H7 (cell line): ENCODE measurements around the gene SKOR2. TPM values are rescaled to one million over a fixed set of nuclear protein-coding genes. Genes with fewer than 3 reads are reported as not detected.
A peak's percentile ranks its signal among the peaks of the same experiment; 100 is the strongest.
"Not testable (repeated sequence)": the region's sequence is repeated elsewhere in the genome, so short reads cannot be mapped to it uniquely, and the experiment has no call there.

Source experiments
- DNase-seq: peaks from one replicate; pipeline ENCODE4 v3.0.0; 2012
- H3K27me3 ChIP-seq: 2 replicates; pipeline ENCODE4 v1.6.0; 2011; ENCODE audit warnings: mild to moderate bottlenecking, low read length; ENCODE audit not compliant: control insufficient read depth, insufficient read depth
- H3K36me3 ChIP-seq: replicated peaks from 2 replicates; pipeline ENCODE4 v1.5.1; 2011; ENCODE audit warnings: low read length; ENCODE audit not compliant: control insufficient read depth, insufficient read depth
- H3K4me3 ChIP-seq: 2 replicates; pipeline ENCODE4 v1.5.1; 2011; ENCODE audit warnings: low read depth, mild to moderate bottlenecking, control low read depth, low read length, moderate library complexity; ENCODE audit not compliant: insufficient read depth
- total RNA-seq: library from RNA; depleted of rRNA; stranded (reverse); fragments of >200 nt; shearing (Covaris generic); gene quantifications from 2 replicates; pipeline ENCODE4 v1.2.3, GENCODE V29; 2014

SKOR2 gene
- total RNA-seq, 1 experiment from 2014 or later = 0.07 TPM

DNA sequence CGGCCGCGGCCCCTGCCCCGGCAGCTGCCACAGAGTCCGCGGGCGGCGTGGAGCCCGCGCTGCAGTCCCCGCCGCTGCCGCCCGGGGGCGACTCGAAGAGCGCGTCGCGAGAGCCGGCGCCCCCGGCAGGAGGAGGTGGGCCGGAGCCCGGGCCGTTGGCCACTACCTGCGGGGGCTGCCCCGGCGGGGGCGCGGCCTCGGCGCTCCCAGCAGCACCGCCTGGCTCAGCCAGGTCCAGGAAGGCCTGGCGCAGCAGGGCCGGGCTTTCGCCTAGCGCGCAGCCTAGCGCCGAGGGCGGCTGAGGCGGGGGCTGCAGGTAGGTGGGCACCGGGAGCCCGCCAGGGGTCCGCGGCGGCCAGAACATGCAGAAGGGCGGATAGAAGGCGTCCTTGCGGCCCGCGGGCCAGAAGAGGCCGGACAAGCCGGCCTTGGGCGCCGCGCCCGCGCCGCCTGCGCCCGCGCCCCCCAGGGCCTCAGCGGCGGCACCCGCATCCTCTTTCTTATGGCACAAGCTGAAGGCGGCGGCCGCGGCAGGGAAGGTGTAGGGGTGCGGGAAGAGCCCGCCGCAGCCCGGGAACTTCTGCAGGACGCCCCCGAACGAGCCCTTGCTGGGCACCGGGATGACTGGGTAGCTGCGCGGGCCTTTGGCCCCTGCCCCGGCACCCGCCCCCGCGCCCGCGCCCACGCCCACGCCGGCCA lies 3.9 kb downstream of the SKOR2 start:
- Histone ChIP-seq H3K4me3 (peak overlapping the region; percentile 45), H3K27me3 (peaks cover 71% of the 10 kb centered on the region), H3K36me3 (no peaks in the 10 kb centered on the region)
- peak; percentile 94 for DNase-seq

DNA sequence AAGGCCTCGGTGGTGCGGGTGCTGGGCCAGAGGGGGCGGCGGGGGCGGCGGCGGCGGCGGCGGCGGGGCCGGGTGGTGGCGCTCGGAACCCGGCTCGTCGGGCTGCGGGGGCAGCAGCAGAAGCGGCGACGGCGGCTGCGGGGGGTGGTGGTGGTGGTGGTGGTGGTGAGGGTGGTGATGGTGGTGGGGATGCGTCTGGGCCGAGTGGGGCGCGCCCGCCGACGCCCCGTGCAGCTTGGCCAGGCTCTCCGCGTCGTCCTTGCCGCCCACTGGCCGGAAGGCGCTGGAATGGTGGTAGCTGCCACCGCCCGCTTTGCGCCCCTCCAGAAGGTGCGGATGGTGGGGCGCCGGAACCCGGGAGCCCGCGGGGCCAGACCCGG lies 4.4 kb downstream of the SKOR2 start:
- peak; percentile 75 for DNase-seq
- no peaks in the 10 kb centered on the region for H3K36me3 ChIP-seq
- H3K4me3 ChIP-seq = peak overlapping the region; percentile 45
- H3K27me3 ChIP-seq = peaks cover 66% of the 10 kb centered on the region

DNA sequence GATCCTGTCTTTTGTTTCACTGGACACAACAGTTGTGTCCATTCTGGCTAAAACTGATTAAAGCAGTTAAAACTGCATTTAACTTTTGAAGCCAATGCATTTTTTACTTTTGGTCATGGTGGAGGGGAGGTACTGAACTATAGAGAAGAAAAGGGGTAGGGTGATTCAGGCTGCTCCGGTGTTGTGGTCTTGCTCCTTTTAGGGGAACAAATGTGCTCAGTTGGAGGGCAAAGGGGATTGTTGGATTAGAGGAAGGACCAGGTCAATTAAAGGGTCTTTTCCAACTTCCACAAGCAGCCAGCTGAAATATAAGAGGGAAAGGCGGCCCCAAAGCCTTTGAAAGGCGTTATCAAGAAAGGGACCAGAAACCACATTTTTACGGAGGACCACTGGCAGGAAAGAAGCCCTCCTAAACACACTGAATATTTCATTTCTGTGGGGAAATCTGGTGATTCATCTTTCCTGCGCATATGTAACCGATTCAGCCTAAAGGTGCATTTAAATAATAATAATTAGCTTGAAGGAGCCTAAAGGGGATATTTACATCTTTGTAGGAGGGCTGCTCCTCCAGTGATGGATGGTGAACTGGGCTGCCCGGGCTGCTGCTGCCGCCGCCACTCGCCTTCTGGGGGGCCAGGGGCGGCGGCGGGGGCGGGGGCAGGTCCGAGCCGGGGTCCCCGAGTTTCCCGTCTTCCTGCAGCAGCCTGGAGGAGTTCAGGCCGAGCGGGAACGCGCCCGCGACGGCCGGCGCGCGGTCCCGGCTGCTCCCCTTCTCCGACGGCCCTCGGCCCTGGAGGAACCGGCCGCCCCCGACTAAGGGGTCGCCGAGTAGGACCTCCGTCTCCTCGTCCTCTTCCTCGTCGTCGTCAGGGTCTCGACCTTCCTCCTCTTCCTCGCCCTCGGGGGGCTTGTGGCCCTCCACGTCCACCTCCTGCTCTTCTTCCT lies 5.2 kb downstream of the SKOR2 start:
- Histone ChIP-seq H3K4me3 (peak overlapping the region; percentile 45), H3K27me3 (peaks cover 58% of the 10 kb centered on the region), H3K36me3 (no peaks in the 10 kb centered on the region)
- peak; percentile 76 for DNase-seq

DNA sequence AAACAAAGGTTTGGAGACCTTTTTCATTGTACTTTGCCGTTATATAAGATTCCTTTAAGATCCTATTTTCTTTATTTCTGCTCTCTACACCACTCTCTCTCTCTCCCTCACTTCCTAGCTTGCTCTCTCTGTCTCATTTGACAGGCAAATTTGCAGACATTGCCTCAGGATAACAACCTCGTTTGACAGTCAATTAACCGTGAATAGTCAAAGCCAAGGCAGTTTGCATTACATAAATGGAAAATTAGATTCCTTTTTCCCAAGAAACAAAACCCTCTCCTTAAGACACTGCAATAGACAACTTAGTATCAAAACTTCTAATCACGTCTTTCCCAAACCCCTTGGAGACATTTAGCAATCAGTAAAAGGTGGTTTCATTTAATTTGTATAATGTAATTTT lies 7.4 kb downstream of the SKOR2 start:
- no peak for DNase-seq
- no peaks in the 10 kb centered on the region for H3K36me3 ChIP-seq
- H3K4me3 ChIP-seq = no peak overlapping the region
- peaks cover 36% of the 10 kb centered on the region for H3K27me3 ChIP-seq

DNA sequence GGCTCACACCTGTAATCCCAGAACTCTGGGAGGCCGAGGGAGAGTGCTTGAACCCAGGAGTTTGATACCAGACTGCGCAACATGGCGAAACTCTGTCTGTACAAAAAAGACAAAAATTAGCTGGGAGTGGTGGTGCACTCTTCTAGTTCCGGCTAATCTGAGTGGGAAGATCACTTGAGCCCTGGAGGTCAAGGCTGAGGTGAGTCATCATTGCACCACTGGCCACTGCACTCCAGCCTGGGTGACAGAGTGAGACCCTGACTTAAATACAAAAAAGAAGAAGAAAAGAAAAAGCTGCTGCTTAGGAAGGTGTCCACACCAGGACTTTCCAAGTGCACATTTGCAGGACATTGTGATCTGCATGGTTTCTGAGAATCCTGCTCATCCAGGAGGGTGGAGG lies 16.4 kb downstream of the SKOR2 start:
- no peaks in the 10 kb centered on the region for H3K36me3 ChIP-seq
- no peak overlapping the region for H3K4me3 ChIP-seq
- no peaks in the 10 kb centered on the region for H3K27me3 ChIP-seq
- no peak for DNase-seq

DNA sequence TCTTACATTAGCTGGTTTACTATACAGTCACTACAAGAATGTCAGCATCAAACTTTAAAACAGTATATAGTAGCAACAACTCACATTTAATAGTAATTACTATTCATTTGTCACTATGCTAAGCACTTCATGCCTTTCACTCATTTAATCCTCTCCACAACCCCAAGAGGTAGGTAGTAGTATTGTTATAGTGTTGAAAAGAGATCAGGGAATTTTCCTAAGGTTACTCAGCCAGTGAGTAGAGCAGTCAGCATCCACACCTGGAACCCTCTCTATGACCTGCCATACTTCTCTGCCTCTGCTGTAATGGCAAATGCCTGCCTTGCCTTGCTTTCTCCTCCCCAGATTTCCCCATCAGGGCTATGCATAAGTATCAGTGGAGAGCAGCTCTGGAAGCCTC lies 24.8 kb downstream of the SKOR2 start:
- Histone ChIP-seq H3K36me3 (no peaks in the 10 kb centered on the region), H3K4me3 (no peak overlapping the region), H3K27me3 (no peaks in the 10 kb centered on the region)
- DNase-seq = no peak

DNA sequence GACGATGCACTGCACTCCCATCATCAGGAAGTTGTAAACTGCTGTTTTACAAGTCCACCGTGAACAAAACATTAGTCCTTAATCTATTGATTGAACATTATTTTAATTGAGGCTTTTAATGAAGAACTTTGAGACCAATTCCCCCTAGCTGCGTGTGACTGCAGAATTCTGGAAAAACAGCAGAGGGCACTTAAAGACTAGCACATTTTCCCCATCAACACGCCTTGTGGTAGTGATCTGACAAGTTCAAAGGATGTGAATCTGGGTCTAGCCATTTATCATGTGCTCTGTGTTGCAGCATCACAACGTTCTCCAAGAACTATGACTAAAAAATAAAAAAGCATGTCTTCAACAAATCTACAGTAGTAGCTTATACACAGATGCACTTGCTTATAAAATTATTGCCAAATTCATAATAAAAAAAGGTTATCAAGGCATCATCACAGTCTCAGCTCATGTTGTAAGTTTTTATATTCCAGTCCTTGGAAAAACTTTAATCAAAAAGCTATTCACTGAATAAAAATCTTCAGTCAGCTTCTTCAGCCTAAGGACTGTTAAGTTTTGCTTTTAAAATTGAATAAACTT lies 35.8 kb downstream of the SKOR2 start:
- peak; percentile 13 for DNase-seq
- Histone ChIP-seq H3K36me3 (no peaks in the 10 kb centered on the region), H3K4me3 (no peak overlapping the region), H3K27me3 (no peaks in the 10 kb centered on the region; the same call in 1 of the 2 replicates)

DNA sequence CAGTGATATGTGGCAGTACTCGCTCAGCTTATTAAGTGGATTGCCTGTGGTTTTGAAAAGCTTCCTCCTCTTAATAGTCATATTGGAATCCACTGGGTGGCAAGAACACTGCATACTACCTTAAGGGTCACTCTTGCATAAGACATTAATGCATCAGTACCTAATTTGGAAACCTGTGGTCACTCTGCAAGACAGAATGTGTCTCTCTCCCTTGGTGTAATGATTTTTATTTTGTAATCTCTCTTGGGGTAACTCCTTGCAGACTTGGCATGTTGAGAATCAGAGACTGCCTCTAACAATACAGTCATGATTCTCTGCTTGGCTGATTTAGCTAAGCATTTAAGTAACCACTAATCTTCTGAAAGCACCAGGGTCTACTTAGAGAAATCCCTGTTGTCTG lies 42.3 kb downstream of the SKOR2 start:
- no peaks in the 10 kb centered on the region; the same call in 1 of the 2 replicates for H3K27me3 ChIP-seq
- no peak for DNase-seq
- no peak overlapping the region for H3K4me3 ChIP-seq
- H3K36me3 ChIP-seq = no peaks in the 10 kb centered on the region

DNA sequence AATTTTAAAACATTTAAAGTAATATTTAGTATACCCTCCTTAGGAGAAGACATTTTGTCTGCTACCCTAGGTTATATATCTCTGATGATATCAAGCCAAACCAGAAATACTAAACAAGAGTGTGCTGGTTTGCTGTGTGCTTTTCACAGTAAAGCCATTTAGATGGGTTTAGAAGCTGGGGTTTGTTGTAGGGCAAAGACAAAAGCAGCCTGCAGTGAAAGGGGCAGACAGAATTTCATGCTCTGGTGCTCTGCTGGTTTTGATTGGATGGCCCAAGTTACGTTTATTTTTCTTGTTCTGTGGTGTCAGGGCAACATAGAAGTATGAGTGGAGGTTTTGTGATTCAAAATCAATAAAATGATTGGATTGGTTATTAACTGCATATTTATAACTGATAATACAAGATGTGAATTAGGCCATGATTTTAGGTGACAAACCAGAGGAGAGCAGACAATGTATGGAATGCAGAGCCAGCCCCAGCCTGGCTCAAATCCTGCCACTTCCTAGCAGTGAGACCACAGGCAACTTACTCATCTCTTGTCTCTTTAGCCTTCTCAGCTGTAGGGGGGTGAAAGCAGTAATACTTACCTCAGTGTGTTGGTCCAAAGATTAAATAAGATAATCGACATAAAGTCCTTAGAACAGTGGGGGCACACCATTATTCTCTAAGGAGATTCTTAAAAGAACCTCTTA lies 44.4 kb downstream of the SKOR2 start:
- no peak for DNase-seq
- no peaks in the 10 kb centered on the region for H3K36me3 ChIP-seq
- H3K4me3 ChIP-seq = no peak overlapping the region
- no peaks in the 10 kb centered on the region; the same call in 1 of the 2 replicates for H3K27me3 ChIP-seq

DNA sequence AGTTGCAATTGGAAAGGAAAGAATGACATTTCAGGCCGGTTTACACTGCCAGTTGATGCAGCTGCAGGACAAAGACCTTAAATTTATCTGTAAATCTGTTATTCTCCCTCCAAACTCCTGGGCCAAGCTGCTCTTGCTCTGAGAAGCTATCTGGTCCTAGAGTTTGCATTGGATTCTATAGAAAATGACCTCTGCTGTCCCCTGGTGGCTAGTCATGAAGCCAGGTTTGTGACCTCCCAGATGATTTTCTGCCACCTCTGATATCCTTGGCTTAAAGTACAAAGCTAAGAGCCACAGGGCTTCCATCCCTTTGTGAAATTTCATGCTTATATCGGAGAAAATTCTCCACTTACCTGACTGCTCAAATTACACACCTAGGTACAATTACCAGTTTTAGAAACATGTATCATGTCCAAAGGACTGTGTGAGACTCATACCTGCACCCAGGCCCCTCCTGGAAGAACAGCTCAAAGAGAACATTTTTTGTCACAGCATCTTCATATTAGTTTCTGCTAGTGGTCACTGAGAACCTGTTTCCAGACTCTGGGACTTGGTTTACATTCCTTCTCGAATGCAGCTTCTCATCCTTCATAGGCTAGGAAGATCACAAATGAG lies 46.4 kb downstream of the SKOR2 start:
- H3K4me3 ChIP-seq = no peak overlapping the region
- DNase-seq = peak; percentile 38
- no peaks in the 10 kb centered on the region for H3K36me3 ChIP-seq
- no peaks in the 10 kb centered on the region for H3K27me3 ChIP-seq

DNA sequence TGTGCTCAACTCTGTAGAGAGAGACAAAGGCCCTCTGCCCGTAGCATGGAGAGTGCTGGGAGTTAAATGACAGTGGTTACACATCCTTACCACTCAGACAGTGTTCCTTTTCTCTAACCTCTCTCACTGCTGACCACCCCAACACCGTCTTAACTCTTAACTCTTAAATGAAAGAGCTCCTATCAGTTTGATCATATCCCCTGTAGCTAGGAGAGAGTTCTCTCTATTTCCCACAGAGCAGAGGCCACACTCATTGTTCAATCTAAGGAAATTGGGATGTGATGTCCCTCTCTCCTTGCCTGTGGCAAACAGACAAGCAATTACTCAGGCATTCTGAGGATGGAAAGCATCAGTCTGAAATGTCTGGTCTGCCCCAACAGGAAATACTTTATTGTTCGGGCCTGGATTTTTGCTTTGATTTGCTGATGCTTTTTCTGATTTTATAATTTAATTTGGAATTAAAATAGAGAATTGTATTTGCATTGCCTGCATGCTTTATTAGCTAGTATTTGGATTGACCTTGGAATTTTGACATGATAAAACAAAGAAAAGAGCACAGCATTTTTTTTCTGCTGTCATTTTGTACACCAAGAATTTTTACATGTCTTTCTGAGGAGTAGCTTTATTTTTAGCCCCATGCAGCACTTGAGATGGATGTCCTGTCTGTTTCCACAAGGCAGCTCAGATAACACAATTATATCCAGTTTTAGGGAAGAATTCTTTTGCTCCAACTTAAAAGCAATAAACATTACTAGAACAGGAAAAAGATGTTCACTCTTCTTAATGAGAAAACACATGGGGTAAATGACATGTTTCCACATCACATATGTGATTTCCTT lies 47.6 kb downstream of the SKOR2 start:
- Histone ChIP-seq H3K4me3 (no peak overlapping the region), H3K27me3 (no peaks in the 10 kb centered on the region), H3K36me3 (no peaks in the 10 kb centered on the region)
- DNase-seq = no peak

DNA sequence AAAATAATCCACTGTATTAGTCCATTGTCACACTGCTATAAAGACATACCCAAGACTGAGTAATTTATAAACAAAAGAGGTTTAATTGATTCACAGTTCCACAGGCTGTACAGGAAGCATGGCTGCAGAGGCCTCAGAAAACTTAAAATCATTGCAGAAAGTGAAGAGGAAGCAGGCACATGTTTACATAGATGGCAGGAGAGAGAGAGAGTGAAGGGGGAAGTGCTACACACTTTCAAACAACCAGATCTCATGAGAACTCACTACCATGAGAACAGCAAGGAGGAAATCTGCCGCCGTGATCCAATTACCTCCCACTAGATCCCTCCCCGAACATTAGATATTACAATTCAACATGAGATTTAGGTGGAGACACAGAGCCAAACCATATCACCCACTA lies 55.5 kb downstream of the SKOR2 start:
- H3K36me3 ChIP-seq, H3K27me3 ChIP-seq, H3K4me3 ChIP-seq, DNase-seq: not testable (repeated sequence)

DNA sequence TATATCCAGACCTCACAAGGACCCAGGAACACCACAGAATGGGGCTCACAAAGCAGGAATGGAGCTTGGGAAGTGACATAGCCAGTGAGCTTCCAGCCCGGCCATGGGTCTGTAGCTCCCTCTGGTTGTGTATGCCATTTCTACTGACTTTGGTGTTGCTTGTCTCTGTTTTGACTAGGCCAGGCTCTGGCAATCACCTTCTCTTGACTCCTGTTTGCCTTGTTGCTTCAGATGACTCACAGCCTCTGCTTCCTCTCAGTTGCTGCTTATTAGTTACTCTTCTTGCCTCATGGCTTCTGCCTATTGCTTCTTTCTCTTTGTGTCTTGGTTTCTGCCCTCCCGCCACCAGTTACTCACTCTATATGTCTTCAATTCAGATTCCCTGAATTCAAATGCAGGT lies 59.5 kb downstream of the SKOR2 start:
- no peak for DNase-seq
- H3K36me3 ChIP-seq = no peaks in the 10 kb centered on the region

More for the DNA sequence above, 59.5 kb downstream of the SKOR2 start:
- Histone ChIP-seq H3K27me3 (no peaks in the 10 kb centered on the region), H3K4me3 (no peak overlapping the region)
